ENCODE data around the gene DERL2. TPM values are rescaled to one million over a fixed set of nuclear protein-coding genes. Genes with fewer than 3 reads are reported as not detected.

Gene DERL2
- total and polyA plus RNA-seq, 8 donors: 5.8 to 65.4 (median 43.7) TPM

DNA sequence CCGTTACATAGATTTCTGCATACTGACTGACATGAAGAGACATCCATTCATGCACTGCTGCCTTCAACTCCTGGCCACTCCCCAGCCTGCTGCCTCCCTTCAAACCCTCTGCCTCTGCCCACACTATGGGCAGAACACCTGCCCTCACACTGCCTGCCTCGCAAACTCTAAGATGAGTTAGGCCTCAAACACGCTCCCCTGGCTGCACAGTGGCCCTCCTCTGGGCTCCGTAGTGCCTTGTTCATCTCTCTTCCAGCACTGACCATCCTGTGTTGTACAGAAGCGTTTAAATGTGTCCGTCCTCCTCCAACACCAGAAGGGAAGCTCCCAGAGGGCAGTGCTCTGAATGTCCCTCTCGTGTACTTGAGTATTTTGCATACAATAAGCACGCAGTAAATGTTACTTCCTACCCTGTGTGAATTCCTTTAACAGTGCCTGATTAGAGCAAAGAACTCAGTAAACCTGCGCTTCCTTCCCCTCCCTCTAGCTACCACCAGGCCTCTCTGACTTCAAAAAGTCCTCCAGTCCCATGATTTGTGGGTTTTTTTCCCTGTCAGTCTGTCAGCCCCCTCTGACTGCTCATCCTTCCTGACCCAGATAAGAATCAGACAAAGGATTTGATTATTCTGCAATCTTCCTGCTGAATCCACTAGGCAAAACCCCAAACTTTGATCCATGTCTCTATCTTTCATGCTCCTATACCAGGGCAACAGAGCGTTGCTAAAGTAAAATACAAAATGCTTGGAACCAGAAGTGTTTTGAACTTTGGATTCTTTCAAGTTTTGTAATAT, 21.1 kb downstream of the DERL2 start:
- peaks cover 10 to 38% (median 27%) of the 10 kb centered on the region in 4 donors for H3K4me1 ChIP-seq
- WGBS, 5 donors: 83 to 91% (median 88%) methylated on average over 10 of the region's 10 CpGs
- H3K4me3 ChIP-seq: no peak overlapping the region
- H3K27me3 ChIP-seq: no peaks in the 10 kb centered on the region
- no peak for TF ChIP-seq EP300 (IDR thresholded peaks at IDR 0.05)
- TF ChIP-seq POLR2A (IDR thresholded peaks at IDR 0.05): no peak
- no peaks in the 10 kb centered on the region for H3K9me3 ChIP-seq
- intact Hi-C loops (cut with DNase I; ENCODE audit: low total_unique reads): no loop called here
- DNase-seq: no peak
- no peak overlapping the region for H3K27ac ChIP-seq
- peaks cover 13 to 39% (median 28%) of the 10 kb centered on the region in 4 donors for H3K36me3 ChIP-seq

DNA sequence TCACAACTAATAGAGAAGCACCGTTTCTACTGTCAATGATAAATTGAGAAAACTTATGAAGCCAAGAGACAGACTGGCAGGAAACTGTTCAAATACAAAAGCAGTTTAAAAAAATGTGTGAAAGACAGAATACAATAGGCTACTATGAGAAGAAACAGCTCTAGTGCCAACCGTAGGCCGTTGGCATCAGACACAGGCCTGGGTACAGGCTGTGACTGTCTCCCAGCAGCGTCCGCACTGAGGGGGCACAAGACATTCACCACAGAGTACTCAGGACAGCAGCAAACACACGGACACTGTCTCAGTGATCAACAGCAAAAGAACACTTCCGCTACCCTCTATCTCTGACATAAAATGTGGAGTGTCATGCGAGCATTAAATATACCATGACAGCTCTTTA, 39.2 kb downstream of the DERL2 start:
- no peak for DNase-seq
- intact Hi-C loops (cut with DNase I; ENCODE audit: low total_unique reads): no loop called here
- Histone ChIP-seq H3K27me3 (no peaks in the 10 kb centered on the region), H3K27ac (no peak overlapping the region), H3K4me3 (no peak overlapping the region), H3K4me1 (no peaks in the 10 kb centered on the region), H3K9me3 (no peaks in the 10 kb centered on the region), H3K36me3 (peaks cover 35 to 97% (median 95%) of the 10 kb centered on the region in 4 donors)
- WGBS, 5 donors: 81 to 92% (median 88%) methylated on average over 8 of the region's 8 CpGs
- TF ChIP-seq POLR2AphosphoS5 (IDR thresholded peaks at IDR 0.05) (no peak), EP300 (IDR thresholded peaks at IDR 0.05) (no peak), POLR2A (IDR thresholded peaks at IDR 0.05) (no peak)
- TF ChIP-seq, protein P1, sequence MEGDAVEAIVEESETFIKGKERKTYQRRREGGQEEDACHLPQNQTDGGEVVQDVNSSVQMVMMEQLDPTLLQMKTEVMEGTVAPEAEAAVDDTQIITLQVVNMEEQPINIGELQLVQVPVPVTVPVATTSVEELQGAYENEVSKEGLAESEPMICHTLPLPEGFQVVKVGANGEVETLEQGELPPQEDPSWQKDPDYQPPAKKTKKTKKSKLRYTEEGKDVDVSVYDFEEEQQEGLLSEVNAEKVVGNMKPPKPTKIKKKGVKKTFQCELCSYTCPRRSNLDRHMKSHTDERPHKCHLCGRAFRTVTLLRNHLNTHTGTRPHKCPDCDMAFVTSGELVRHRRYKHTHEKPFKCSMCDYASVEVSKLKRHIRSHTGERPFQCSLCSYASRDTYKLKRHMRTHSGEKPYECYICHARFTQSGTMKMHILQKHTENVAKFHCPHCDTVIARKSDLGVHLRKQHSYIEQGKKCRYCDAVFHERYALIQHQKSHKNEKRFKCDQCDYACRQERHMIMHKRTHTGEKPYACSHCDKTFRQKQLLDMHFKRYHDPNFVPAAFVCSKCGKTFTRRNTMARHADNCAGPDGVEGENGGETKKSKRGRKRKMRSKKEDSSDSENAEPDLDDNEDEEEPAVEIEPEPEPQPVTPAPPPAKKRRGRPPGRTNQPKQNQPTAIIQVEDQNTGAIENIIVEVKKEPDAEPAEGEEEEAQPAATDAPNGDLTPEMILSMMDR (IDR thresholded peaks at IDR 0.05): no peak

DNA sequence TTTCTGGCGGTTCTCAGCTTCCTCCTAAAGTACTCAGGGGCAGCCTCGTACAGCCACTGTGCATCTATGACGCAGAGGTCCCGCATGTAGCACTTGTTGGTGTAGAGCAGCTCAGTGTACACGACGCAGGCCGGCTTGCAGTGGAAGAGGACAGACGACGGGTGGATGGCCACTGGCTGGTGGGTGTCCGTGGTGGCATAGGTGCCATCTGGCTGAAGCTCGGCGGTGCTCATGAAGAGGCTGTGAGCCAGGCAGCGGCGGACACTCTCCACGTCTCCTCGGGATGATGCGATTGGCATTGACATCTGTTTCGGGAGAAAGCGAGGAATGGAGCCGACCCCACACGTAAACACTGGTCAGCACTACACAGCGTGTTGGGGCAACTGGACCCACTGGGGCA, 41.8 kb downstream of the DERL2 start:
- H3K9me3 ChIP-seq: no peaks in the 10 kb centered on the region
- peaks cover 0 to 6% (median 6%) of the 10 kb centered on the region in 4 donors for H3K4me1 ChIP-seq
- intact Hi-C loops (cut with DNase I; ENCODE audit: low total_unique reads): no loop called here
- no peak overlapping the region for H3K4me3 ChIP-seq
- no peak for TF ChIP-seq POLR2AphosphoS5 (IDR thresholded peaks at IDR 0.05)
- TF ChIP-seq EP300 (IDR thresholded peaks at IDR 0.05): no peak
- TF ChIP-seq, protein P1 (IDR thresholded peaks at IDR 0.05): no peak
- no peak for TF ChIP-seq POLR2A (IDR thresholded peaks at IDR 0.05)
- peaks cover 21 to 76% (median 71%) of the 10 kb centered on the region in 4 donors for H3K36me3 ChIP-seq
- DNase-seq: no peak
- H3K27ac ChIP-seq: no peak overlapping the region
- no peaks in the 10 kb centered on the region for H3K27me3 ChIP-seq
- 80 to 96% (median 93%) methylated on average over 6 to 22 of the region's 22 CpGs for WGBS, 5 donors

DNA sequence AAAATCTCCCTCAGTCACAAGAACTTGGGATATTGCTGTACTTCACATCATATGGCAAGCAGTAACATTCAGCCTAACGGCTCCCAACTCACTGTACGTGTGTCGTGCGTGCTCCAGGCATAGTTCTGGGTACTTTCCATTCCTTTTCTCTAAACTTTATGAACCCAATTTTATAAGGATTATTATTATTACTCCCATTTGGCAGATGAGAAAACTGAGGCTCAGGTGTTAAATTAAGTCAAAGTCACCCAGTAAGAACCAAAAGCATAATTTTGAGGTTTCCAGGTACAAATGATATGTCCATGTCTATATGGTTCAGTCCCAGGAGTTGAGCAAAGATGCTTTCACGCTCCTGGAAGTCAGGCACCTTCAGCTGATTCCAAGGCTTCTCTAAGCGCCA, 42.2 kb downstream of the DERL2 start:
- H3K27me3 ChIP-seq: no peaks in the 10 kb centered on the region
- no peak overlapping the region for H3K4me3 ChIP-seq
- no peak for DNase-seq
- no peak overlapping the region for H3K27ac ChIP-seq
- TF ChIP-seq, protein P1 (IDR thresholded peaks at IDR 0.05): no peak
- TF ChIP-seq POLR2A (IDR thresholded peaks at IDR 0.05): no peak
- H3K4me1 ChIP-seq: peaks cover 0 to 8% (median 7%) of the 10 kb centered on the region in 4 donors
- intact Hi-C loops (cut with DNase I; ENCODE audit: low total_unique reads): no loop called here
- no peaks in the 10 kb centered on the region for H3K9me3 ChIP-seq
- peaks cover 17 to 71% (median 66%) of the 10 kb centered on the region in 4 donors for H3K36me3 ChIP-seq
- 96 to 98% (median 97%) methylated on average over 5 to 6 of the region's 6 CpGs for WGBS, 5 donors

DNA sequence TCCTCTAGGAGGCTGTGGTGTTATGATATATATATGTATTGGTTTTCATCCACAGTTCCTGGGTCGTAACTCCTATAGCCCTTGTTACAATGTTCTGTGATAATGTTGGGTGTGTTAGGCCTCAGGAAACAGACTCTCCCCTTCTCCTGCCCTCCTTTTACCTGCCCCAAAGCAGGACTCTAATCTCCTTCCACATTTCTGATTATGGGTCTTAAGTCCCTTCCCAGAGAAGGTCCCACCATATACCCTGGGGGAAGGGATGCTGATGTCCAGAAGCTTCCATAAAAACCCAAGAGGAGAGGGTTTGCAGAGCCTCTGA, 46.6 kb downstream of the DERL2 start:
- Histone ChIP-seq H3K27me3 (no peaks in the 10 kb centered on the region), H3K9me3 (no peaks in the 10 kb centered on the region), H3K4me1 (peaks cover 16 to 44% (median 27%) of the 10 kb centered on the region in 4 donors), H3K36me3 (peaks cover 27 to 62% (median 55%) of the 10 kb centered on the region in 4 donors), H3K27ac (peak overlapping the region; percentile 78 to 91 (median 83)), H3K4me3 (peak overlapping the region; percentile 89 to 98 (median 93))
- DNase-seq: no peak
- WGBS, 5 donors: 4 to 26% (median 8%) methylated on average over 1 of the region's 1 CpG
- intact Hi-C loops (cut with DNase I; ENCODE audit: low total_unique reads): no loop called here
- TF ChIP-seq POLR2A (IDR thresholded peaks at IDR 0.05) (no peak), EP300 (IDR thresholded peaks at IDR 0.05) (no peak)
- TF ChIP-seq, protein P1 (IDR thresholded peaks at IDR 0.05): peak in 1 of 7 experiments; percentile 36
